Ovary (tissue), 3 donors: ENCODE measurements around the gene RNF17.

ENCODE experiments used
- CTCF ChIP-seq, 3 donors: fragments of 450-650 bp in 2 of 3; fragments of 200-600 bp in 1 of 3; IDR thresholded peaks; one replicate each; pipeline versions ENCODE4 v1.5.1 to v1.8.0; 2016 to 2022; ENCODE audit warnings: antibody characterized with exemption in 3 of 3, mild to moderate bottlenecking in 1 of 3
- EP300 ChIP-seq: sonication (generic); formaldehyde crosslinking; IDR thresholded peaks from one replicate; pipeline ENCODE4 v1.6.1; 2017; ENCODE audit warnings: antibody characterized with exemption
- donor health status: DM: no; HTN: no; CAD: no.

- no peak for TF ChIP-seq CTCF (IDR thresholded peaks at IDR 0.05)
- no peak for TF ChIP-seq EP300
These were observed 38.6 kb upstream of the RNF17 start for GRCh38 chr13:24725379-24725778.
